ENCODE data around the gene AUNIP. TPM values are rescaled to one million over a fixed set of nuclear protein-coding genes. Genes with fewer than 3 reads are reported as not detected.
A peak's percentile ranks its signal among the peaks of the same experiment; 100 is the strongest.

The AUNIP gene
- total RNA-seq, 1 experiment from 2014 or later, result 22.2 TPM

DNA sequence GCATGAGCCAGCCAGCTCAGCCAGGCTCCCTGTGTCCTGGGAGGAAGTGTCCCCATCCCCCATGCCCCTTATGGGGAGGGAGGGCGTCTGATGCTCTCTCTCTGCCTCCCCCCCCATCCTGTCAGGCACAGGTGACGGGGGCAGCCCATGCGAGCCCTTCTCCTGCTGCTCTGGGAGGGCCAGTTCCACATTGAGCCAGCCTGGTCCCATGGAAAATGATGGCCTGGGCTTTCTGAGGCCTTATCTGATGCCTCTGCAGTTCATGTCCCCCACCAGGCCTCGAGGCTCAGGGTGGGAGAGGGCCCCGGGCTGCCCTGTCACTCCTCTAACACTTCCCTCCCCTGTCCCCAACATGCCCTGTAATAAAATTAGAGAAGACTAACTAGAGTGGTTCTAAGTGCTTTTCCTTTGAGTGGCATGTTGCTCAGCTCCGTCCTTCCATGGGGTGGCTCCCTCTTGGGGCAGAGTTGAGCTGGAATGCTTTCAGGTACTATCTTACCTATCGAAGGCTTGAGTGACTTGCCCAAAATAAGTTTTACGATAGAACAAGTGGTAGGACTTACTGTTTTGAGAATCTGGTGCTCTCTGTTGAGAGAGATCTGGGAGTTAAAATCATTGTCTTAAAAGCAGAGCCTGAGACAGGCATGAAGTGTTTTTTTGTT, 41.3 kb downstream of the AUNIP start:
- H3K23ac ChIP-seq (ENCODE audit: insufficient read length, low read depth, low read length), result no peak overlapping the region
- no peak overlapping the region for H3K4ac ChIP-seq (ENCODE audit: low read depth, low read length)
- peak; percentile 61 for DNase-seq
- TF ChIP-seq, protein P1, sequence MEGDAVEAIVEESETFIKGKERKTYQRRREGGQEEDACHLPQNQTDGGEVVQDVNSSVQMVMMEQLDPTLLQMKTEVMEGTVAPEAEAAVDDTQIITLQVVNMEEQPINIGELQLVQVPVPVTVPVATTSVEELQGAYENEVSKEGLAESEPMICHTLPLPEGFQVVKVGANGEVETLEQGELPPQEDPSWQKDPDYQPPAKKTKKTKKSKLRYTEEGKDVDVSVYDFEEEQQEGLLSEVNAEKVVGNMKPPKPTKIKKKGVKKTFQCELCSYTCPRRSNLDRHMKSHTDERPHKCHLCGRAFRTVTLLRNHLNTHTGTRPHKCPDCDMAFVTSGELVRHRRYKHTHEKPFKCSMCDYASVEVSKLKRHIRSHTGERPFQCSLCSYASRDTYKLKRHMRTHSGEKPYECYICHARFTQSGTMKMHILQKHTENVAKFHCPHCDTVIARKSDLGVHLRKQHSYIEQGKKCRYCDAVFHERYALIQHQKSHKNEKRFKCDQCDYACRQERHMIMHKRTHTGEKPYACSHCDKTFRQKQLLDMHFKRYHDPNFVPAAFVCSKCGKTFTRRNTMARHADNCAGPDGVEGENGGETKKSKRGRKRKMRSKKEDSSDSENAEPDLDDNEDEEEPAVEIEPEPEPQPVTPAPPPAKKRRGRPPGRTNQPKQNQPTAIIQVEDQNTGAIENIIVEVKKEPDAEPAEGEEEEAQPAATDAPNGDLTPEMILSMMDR (conservative IDR thresholded peaks at IDR 0.05), result peak; percentile 63
- H3K4me1 ChIP-seq (ENCODE audit: insufficient read depth, low read length), result peaks cover 4% of the 10 kb centered on the region; the same call in 1 of the 2 replicates
- H3K18ac ChIP-seq (ENCODE audit: insufficient read length, low read depth, low read length), result no peak overlapping the region
- Mint-ChIP-seq H3K27me3 (ENCODE audit: low read depth) (peaks cover 15% of the 10 kb centered on the region), H3K27ac (peak overlapping the region in 2 of 3 experiments; percentile 46 to 89; a peak in 5 of 7 replicates), H3K36me3 (ENCODE audit: insufficient read depth in 1 of 3, low read depth in 3 of 3) (peaks cover 5 to 29% (median 27%) of the 10 kb centered on the region in 3 experiments; a peak in 6 of 7 replicates), H3K4me1 (peaks cover 32% of the 10 kb centered on the region in 2 experiments), H3K9me3 (no peaks in the 10 kb centered on the region), H3K4me3 (peak overlapping the region; percentile 95 to 97)
- no peak overlapping the region for H2BK20ac ChIP-seq (ENCODE audit: low read depth, low read length, poor library complexity, severe bottlenecking)
- H2BK12ac ChIP-seq (ENCODE audit: insufficient read length, low read depth, low read length), result no peak overlapping the region
- H2BK120ac ChIP-seq (ENCODE audit: low read depth, low read length, poor library complexity, severe bottlenecking), result no peak overlapping the region
- no peak overlapping the region for H3K14ac ChIP-seq (ENCODE audit: insufficient read depth, low read length)
- H4K8ac ChIP-seq (replicated peaks; ENCODE audit: insufficient read length, low read depth, low read length), result no peak overlapping the region
- no peak overlapping the region for H3K4me2 ChIP-seq (ENCODE audit: insufficient read depth, insufficient read length, low read length)
- no peak overlapping the region for H3K27ac ChIP-seq (ENCODE audit: insufficient read length, low read depth, low read length)
- H3K79me1 ChIP-seq (ENCODE audit: insufficient read depth, low read depth, low read length, poor library complexity, severe bottlenecking), result no peaks in the 10 kb centered on the region
- H2BK15ac ChIP-seq (ENCODE audit: low read depth, low read length), result no peak overlapping the region
- no peak overlapping the region for H3T11ph ChIP-seq (ENCODE audit: low read length)
- H2AFZ ChIP-seq (ENCODE audit: low read length), result no peak overlapping the region
- peaks cover 11% of the 10 kb centered on the region for H3K23me2 ChIP-seq (ENCODE audit: insufficient read length, low read depth, low read length, poor library complexity, severe bottlenecking)
- no peak overlapping the region for H4K5ac ChIP-seq (ENCODE audit: insufficient read length, low read depth, low read length)
- no CpG with 5 or more reads among the region's 8 CpGs for WGBS (ENCODE audit: extremely low coverage, insufficient read length, low lambda C conversion rate)
- H3K79me2 ChIP-seq (ENCODE audit: insufficient read depth, low read length), result no peaks in the 10 kb centered on the region; the same call in 1 of the 2 replicates
- H4K91ac ChIP-seq (ENCODE audit: insufficient read length, low read depth, low read length), result no peak overlapping the region
- no peak overlapping the region for H3K9ac ChIP-seq (ENCODE audit: extremely low read depth, insufficient read length, low read length)
- no peaks in the 10 kb centered on the region for H3K27me3 ChIP-seq (ENCODE audit: insufficient read depth, low read length)
- no peak overlapping the region for H3K56ac ChIP-seq (ENCODE audit: insufficient read length, low read depth, low read length)
- H2AK5ac ChIP-seq (ENCODE audit: insufficient read length, low read length), result no peak overlapping the region
- H4K20me1 ChIP-seq (ENCODE audit: control insufficient read depth, insufficient read depth, insufficient read length), result peaks cover 3% of the 10 kb centered on the region
- no peaks in the 10 kb centered on the region for H3K9me3 ChIP-seq (ENCODE audit: control insufficient read depth, low read depth, low read length)
- no peak overlapping the region for H2BK5ac ChIP-seq (ENCODE audit: insufficient read length, low read length)

Data from H9 (cell line).